Spinal cord (tissue), 10 donors: Measurements from ENCODE around the gene PIGZ. TPM values are rescaled to one million over a fixed set of nuclear protein-coding genes. Genes with fewer than 3 reads are reported as not detected.
"Not testable (repeated sequence)": the region's sequence is repeated elsewhere in the genome, so short reads cannot be mapped to it uniquely, and the experiment has no call there.

Experiments used
- DNase-seq, 6 donors: peaks; one replicate each; pipeline versions ENCODE4 v3.0.0 to v3.0.0-alpha.2; 2013 to 2015; ENCODE audit warnings: low spot score in 6 of 6, low read depth in 4 of 6
- H3K27ac ChIP-seq: one replicate; pipeline ENCODE4 v1.5.1; 2013; ENCODE audit warnings: low read depth, low read length, control low read depth
- H3K27me3 ChIP-seq: one replicate; pipeline ENCODE4 v1.6.1; 2013; ENCODE audit warnings: low read length; ENCODE audit not compliant: control insufficient read depth, insufficient read depth
- H3K36me3 ChIP-seq: one replicate; pipeline ENCODE4 v1.6.1; 2013; ENCODE audit warnings: low read length; ENCODE audit not compliant: control insufficient read depth, insufficient read depth
- H3K4me1 ChIP-seq: one replicate; pipeline ENCODE4 v1.6.1; 2013; ENCODE audit warnings: low read length; ENCODE audit not compliant: control insufficient read depth, insufficient read depth
- H3K4me3 ChIP-seq: one replicate; pipeline ENCODE4 v1.5.1; 2013; ENCODE audit warnings: low read depth, low read length, control low read depth
- H3K9me3 ChIP-seq: one replicate; pipeline ENCODE4 v1.6.1; 2013; ENCODE audit warnings: low read length; ENCODE audit not compliant: control insufficient read depth, insufficient read depth
- WGBS: methylation state at CpG from one replicate; pipeline ENCODE4 v1.1.5; 2013; ENCODE audit warnings: missing lambda C conversion rate; ENCODE audit not compliant: insufficient coverage; 5-methylcytosine and 5-hydroxymethylcytosine counted together
- polyA plus RNA-seq, 2 donors: library from polyadenylated mRNA; unstranded; fragments of 120-200 nt; gene quantifications; one replicate each; pipeline ENCODE4 v1.2.1, GENCODE V29; 2013; ENCODE audit not compliant: insufficient read length in 2 of 2
- total RNA-seq, 2 donors: library from RNA; depleted of rRNA in 1 of 2; stranded (reverse); fragments of 120-200 nt in 1 of 2; fragments of >200 nt in 1 of 2; gene quantifications; one replicate each; pipeline versions ENCODE4 v1.2.3 to v1.2.4, GENCODE V29; 2013 to 2014
- donor health status: healthy.

PIGZ gene
- total and polyA plus RNA-seq, 4 donors = 3.0 to 15.0 (median 6.9) TPM

GRCh38 chr3:196962108-196962929 is 6.3 kb downstream of the PIGZ start:
- peaks cover 11% of the 10 kb centered on the region for H3K4me1 ChIP-seq
- H3K9me3 ChIP-seq = no peaks in the 10 kb centered on the region
- H3K27me3 ChIP-seq = peaks cover 14% of the 10 kb centered on the region
- WGBS = 69% methylated on average over 1 of the region's 9 CpGs
- no peak overlapping the region for H3K4me3 ChIP-seq
- peaks cover 16% of the 10 kb centered on the region for H3K36me3 ChIP-seq
- no peak overlapping the region for H3K27ac ChIP-seq
- no peak for DNase-seq

- Histone ChIP-seq H3K27ac (no peak overlapping the region), H3K9me3 (no peaks in the 10 kb centered on the region), H3K36me3 (peaks cover 4% of the 10 kb centered on the region), H3K4me1 (no peaks in the 10 kb centered on the region), H3K4me3 (no peak overlapping the region), H3K27me3 (no peaks in the 10 kb centered on the region)
- 100% methylated on average over 1 of the region's 7 CpGs for WGBS
- no peak for DNase-seq
Observed at GRCh38 chr3:196954832-196955231, 13.8 kb downstream of the PIGZ start.

GRCh38 chr3:196951371-196951770 is 17.3 kb downstream of the PIGZ start:
- Histone ChIP-seq H3K9me3 (no peaks in the 10 kb centered on the region), H3K27ac (no peak overlapping the region), H3K4me3 (no peak overlapping the region), H3K4me1 (no peaks in the 10 kb centered on the region), H3K27me3 (no peaks in the 10 kb centered on the region), H3K36me3 (peaks cover 27% of the 10 kb centered on the region)
- no peak for DNase-seq
- WGBS = 81% methylated on average over 3 of the region's 3 CpGs

GRCh38 chr3:196949750-196950149 is 18.9 kb downstream of the PIGZ start:
- no peak overlapping the region for H3K27ac ChIP-seq
- WGBS = 88% methylated on average over 3 of the region's 6 CpGs
- DNase-seq = no peak

GRCh38 chr3:196949285-196949619 is 19.4 kb downstream of the PIGZ start:
- Histone ChIP-seq H3K36me3 (peaks cover 33% of the 10 kb centered on the region), H3K4me1 (no peaks in the 10 kb centered on the region), H3K4me3 (no peak overlapping the region), H3K27ac (no peak overlapping the region), H3K9me3 (no peaks in the 10 kb centered on the region), H3K27me3 (no peaks in the 10 kb centered on the region)
- 80% methylated on average over 6 of the region's 6 CpGs for WGBS
- DNase-seq = no peak

More at GRCh38 chr3:196949750-196950149, 18.9 kb downstream of the PIGZ start:
- Histone ChIP-seq H3K36me3 (peaks cover 33% of the 10 kb centered on the region), H3K4me1 (no peaks in the 10 kb centered on the region), H3K4me3 (no peak overlapping the region), H3K9me3 (no peaks in the 10 kb centered on the region), H3K27me3 (no peaks in the 10 kb centered on the region)

- no peaks in the 10 kb centered on the region for H3K27me3 ChIP-seq
- H3K36me3 ChIP-seq = peaks cover 36% of the 10 kb centered on the region
- WGBS = 40% methylated on average over 21 of the region's 22 CpGs
- no peaks in the 10 kb centered on the region for H3K9me3 ChIP-seq
- no peak overlapping the region for H3K27ac ChIP-seq
- H3K4me1 ChIP-seq = peaks cover 2% of the 10 kb centered on the region
- no peak for DNase-seq
- no peak overlapping the region for H3K4me3 ChIP-seq
Observed at GRCh38 chr3:196948442-196949284, 20.0 kb downstream of the PIGZ start.

- H3K27ac ChIP-seq = no peak overlapping the region
- no peaks in the 10 kb centered on the region for H3K9me3 ChIP-seq
- H3K27me3 ChIP-seq = no peaks in the 10 kb centered on the region
- peaks cover 38% of the 10 kb centered on the region for H3K36me3 ChIP-seq
- H3K4me3 ChIP-seq = no peak overlapping the region
- 81% methylated on average over 28 of the region's 28 CpGs for WGBS
- DNase-seq = no peak
- peaks cover 6% of the 10 kb centered on the region for H3K4me1 ChIP-seq
Observed at GRCh38 chr3:196947860-196948441, 20.7 kb downstream of the PIGZ start.

GRCh38 chr3:196947136-196947859 is 21.3 kb downstream of the PIGZ start:
- peaks cover 6% of the 10 kb centered on the region for H3K4me1 ChIP-seq

GRCh38 chr3:196944037-196944790 is 24.4 kb downstream of the PIGZ start:
- not testable (repeated sequence) for H3K9me3 ChIP-seq, DNase-seq, H3K27ac ChIP-seq, H3K27me3 ChIP-seq, H3K4me3 ChIP-seq
- 87% methylated on average over 8 of the region's 14 CpGs for WGBS
- peaks cover 18% of the 10 kb centered on the region for H3K4me1 ChIP-seq
- peaks cover 41% of the 10 kb centered on the region for H3K36me3 ChIP-seq

More at GRCh38 chr3:196947136-196947859, 21.3 kb downstream of the PIGZ start:
- Histone ChIP-seq H3K4me3 (no peak overlapping the region), H3K27me3 (no peaks in the 10 kb centered on the region), H3K36me3 (peaks cover 38% of the 10 kb centered on the region), H3K27ac (no peak overlapping the region), H3K9me3 (no peaks in the 10 kb centered on the region)
- no peak for DNase-seq
- WGBS = 83% methylated on average over 10 of the region's 10 CpGs
